Astrocyte (in vitro differentiated cells and primary cell): ENCODE measurements around the gene DNAJB6. TPM values are rescaled to one million over a fixed set of nuclear protein-coding genes. Genes with fewer than 3 reads are reported as not detected.

Experiments
- DNase-seq: peaks from one replicate; pipeline ENCODE4 v3.0.0-alpha.2; 2010; ENCODE audit warnings: low read depth
- FAIRE-seq: peaks from 2 replicates; lab custom pipeline; 2011; peaks lifted over from hg19 to GRCh38; lab: Jason Lieb, UNC
- H2AFZ ChIP-seq: 2 replicates; pipeline ENCODE4 v1.6.0; 2012; ENCODE audit warnings: low read depth, low read length, inconsistent platforms
- H3K27ac ChIP-seq: 2 replicates; pipeline ENCODE4 v1.5.1; 2011; ENCODE audit warnings: low read depth, low read length, inconsistent platforms
- H3K27me3 ChIP-seq: 2 replicates; pipeline ENCODE4 v1.6.0; 2011; ENCODE audit warnings: low read length, inconsistent platforms; ENCODE audit not compliant: insufficient read depth
- H3K36me3 ChIP-seq: 2 replicates; pipeline ENCODE4 v1.5.1; 2011; ENCODE audit warnings: low read length, inconsistent platforms; ENCODE audit not compliant: insufficient read depth
- H3K4me1 ChIP-seq: 2 replicates; pipeline ENCODE4 v1.5.1; 2011; ENCODE audit warnings: low read length, inconsistent platforms; ENCODE audit not compliant: insufficient read depth
- H3K4me2 ChIP-seq: 2 replicates; pipeline ENCODE4 v1.6.0; 2012; ENCODE audit warnings: low read length, inconsistent platforms
- H3K4me3 ChIP-seq: 2 replicates; pipeline ENCODE4 v1.5.1; 2011; ENCODE audit warnings: low read depth, mild to moderate bottlenecking, low read length, inconsistent platforms; ENCODE audit not compliant: insufficient read depth
- H3K79me2 ChIP-seq: 2 replicates; pipeline ENCODE4 v1.6.0; 2012; ENCODE audit warnings: mild to moderate bottlenecking, low read length, inconsistent platforms; ENCODE audit not compliant: insufficient read depth
- H3K9ac ChIP-seq: 2 replicates; pipeline ENCODE4 v1.6.0; 2012; ENCODE audit warnings: mild to moderate bottlenecking, low read length, inconsistent platforms
- H3K9me3 ChIP-seq: 2 replicates; pipeline ENCODE4 v1.5.1; 2012; ENCODE audit warnings: low read depth, mild to moderate bottlenecking, low read length, inconsistent platforms; ENCODE audit not compliant: insufficient read depth
- H4K20me1 ChIP-seq: 2 replicates; pipeline ENCODE4 v1.6.0; 2012; ENCODE audit warnings: low read length, inconsistent platforms; ENCODE audit not compliant: insufficient read depth
- H3K27ac Mint-ChIP-seq: one replicate; pipeline ENCODE4 v1.8.0; 2021; ENCODE audit warnings: mild to moderate bottlenecking, mixed read lengths; ENCODE audit not compliant: unreplicated experiment
- H3K27me3 Mint-ChIP-seq: one replicate; pipeline ENCODE4 v1.8.0; 2021; ENCODE audit warnings: low read depth, mixed read lengths; ENCODE audit not compliant: unreplicated experiment
- H3K36me3 Mint-ChIP-seq: one replicate; pipeline ENCODE4 v1.8.0; 2021; ENCODE audit warnings: low read depth, mixed read lengths; ENCODE audit not compliant: unreplicated experiment
- H3K4me1 Mint-ChIP-seq: one replicate; pipeline ENCODE4 v1.8.0; 2021; ENCODE audit warnings: low read depth, mixed read lengths; ENCODE audit not compliant: unreplicated experiment
- H3K4me3 Mint-ChIP-seq: one replicate; pipeline ENCODE4 v1.8.0; 2021; ENCODE audit warnings: mild to moderate bottlenecking, moderate library complexity, mixed read lengths; ENCODE audit not compliant: unreplicated experiment
- H3K9me3 Mint-ChIP-seq: one replicate; pipeline ENCODE4 v1.8.0; 2021; ENCODE audit warnings: mild to moderate bottlenecking, mixed read lengths; ENCODE audit not compliant: unreplicated experiment
- EZH2 ChIP-seq: IDR thresholded peaks from 2 replicates; pipeline ENCODE4 v1.6.1; 2012; ENCODE audit warnings: mild to moderate bottlenecking, low read length, inconsistent platforms; ENCODE audit not compliant: insufficient read depth
- total RNA-seq: library from RNA; stranded (reverse); gene quantifications from 2 replicates; pipeline ENCODE4 v1.2.1, GENCODE V29; 2021
- TF ChIP-seq, protein P1 (sequence below): IDR thresholded peaks from 2 replicates; pipeline ENCODE4 v1.5.1; 2011; ENCODE audit warnings: low read depth, mild to moderate bottlenecking, inconsistent platforms, low read length, moderate library complexity; ENCODE audit not compliant: insufficient read depth

DNAJB6 gene
- total RNA-seq, 1 donor from 2014 or later: 179 TPM

GRCh38 chr7:157464111-157464970, 127.5 kb downstream of the DNAJB6 start:
- no peak for TF ChIP-seq EZH2
- TF ChIP-seq, protein P1, sequence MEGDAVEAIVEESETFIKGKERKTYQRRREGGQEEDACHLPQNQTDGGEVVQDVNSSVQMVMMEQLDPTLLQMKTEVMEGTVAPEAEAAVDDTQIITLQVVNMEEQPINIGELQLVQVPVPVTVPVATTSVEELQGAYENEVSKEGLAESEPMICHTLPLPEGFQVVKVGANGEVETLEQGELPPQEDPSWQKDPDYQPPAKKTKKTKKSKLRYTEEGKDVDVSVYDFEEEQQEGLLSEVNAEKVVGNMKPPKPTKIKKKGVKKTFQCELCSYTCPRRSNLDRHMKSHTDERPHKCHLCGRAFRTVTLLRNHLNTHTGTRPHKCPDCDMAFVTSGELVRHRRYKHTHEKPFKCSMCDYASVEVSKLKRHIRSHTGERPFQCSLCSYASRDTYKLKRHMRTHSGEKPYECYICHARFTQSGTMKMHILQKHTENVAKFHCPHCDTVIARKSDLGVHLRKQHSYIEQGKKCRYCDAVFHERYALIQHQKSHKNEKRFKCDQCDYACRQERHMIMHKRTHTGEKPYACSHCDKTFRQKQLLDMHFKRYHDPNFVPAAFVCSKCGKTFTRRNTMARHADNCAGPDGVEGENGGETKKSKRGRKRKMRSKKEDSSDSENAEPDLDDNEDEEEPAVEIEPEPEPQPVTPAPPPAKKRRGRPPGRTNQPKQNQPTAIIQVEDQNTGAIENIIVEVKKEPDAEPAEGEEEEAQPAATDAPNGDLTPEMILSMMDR: no peak
- H3K9me3 Mint-ChIP-seq: peaks cover 18% of the 10 kb centered on the region
- H3K4me1 Mint-ChIP-seq: no peaks in the 10 kb centered on the region
- no peak overlapping the region for H3K27ac Mint-ChIP-seq
- Histone ChIP-seq H3K4me1 (no peaks in the 10 kb centered on the region), H3K27me3 (peaks cover 36% of the 10 kb centered on the region), H3K4me3 (no peak overlapping the region), H4K20me1 (no peaks in the 10 kb centered on the region), H3K4me2 (no peak overlapping the region), H2AFZ (no peak overlapping the region), H3K36me3 (no peaks in the 10 kb centered on the region), H3K9ac (no peak overlapping the region), H3K27ac (no peak overlapping the region), H3K79me2 (no peaks in the 10 kb centered on the region), H3K9me3 (no peaks in the 10 kb centered on the region)
- no peaks in the 10 kb centered on the region for H3K36me3 Mint-ChIP-seq
- peaks cover 2% of the 10 kb centered on the region for H3K27me3 Mint-ChIP-seq
- no peak for DNase-seq
- no peak for FAIRE-seq
- no peak overlapping the region for H3K4me3 Mint-ChIP-seq

GRCh38 chr7:157464971-157465886, 128.4 kb downstream of the DNAJB6 start:
- peaks cover 36% of the 10 kb centered on the region for H3K27me3 ChIP-seq
- FAIRE-seq: no peak
- H3K4me1 Mint-ChIP-seq: no peaks in the 10 kb centered on the region
- no peaks in the 10 kb centered on the region for H4K20me1 ChIP-seq
- no peak for TF ChIP-seq EZH2
- no peak overlapping the region for H3K27ac ChIP-seq
- no peaks in the 10 kb centered on the region for H3K79me2 ChIP-seq
- no peak overlapping the region for H3K4me3 ChIP-seq
- no peak overlapping the region for H3K4me3 Mint-ChIP-seq
- H3K4me2 ChIP-seq: no peak overlapping the region
- H3K9ac ChIP-seq: no peak overlapping the region
- no peak overlapping the region for H3K27ac Mint-ChIP-seq
- DNase-seq: no peak
- no peaks in the 10 kb centered on the region for H3K9me3 ChIP-seq
- H3K9me3 Mint-ChIP-seq: peaks cover 14% of the 10 kb centered on the region
- H3K36me3 Mint-ChIP-seq: no peaks in the 10 kb centered on the region
- H3K36me3 ChIP-seq: no peaks in the 10 kb centered on the region
- H3K4me1 ChIP-seq: no peaks in the 10 kb centered on the region
- H2AFZ ChIP-seq: no peak overlapping the region
- peaks cover 2% of the 10 kb centered on the region for H3K27me3 Mint-ChIP-seq
